Spleen (tissue), 11 donors: Measurements from ENCODE around the gene DDX54. TPM values are rescaled to one million over a fixed set of nuclear protein-coding genes. Genes with fewer than 3 reads are reported as not detected.
"Not testable (repeated sequence)": the region's sequence is repeated elsewhere in the genome, so short reads cannot be mapped to it uniquely, and the experiment has no call there.

Source experiments
- DNase-seq: peaks from one replicate; pipeline ENCODE4 v3.0.0-alpha.2; 2020
- H3K27ac ChIP-seq, 8 donors: fragments of 200-600 bp; sonication (generic) in 7 of 8; 1 replicate in 4 of 8; 2 replicates in 4 of 8; pipeline versions ENCODE4 v1.5.0 to v1.8.0; 2016 to 2021; ENCODE audit warnings: inconsistent platforms in 4 of 8, mild to moderate bottlenecking in 4 of 8, moderate library complexity in 1 of 8
- H3K27me3 ChIP-seq, 7 donors: fragments of 200-600 bp; sonication (generic) in 6 of 7; replicated peaks in 1 of 7; 1 replicate in 4 of 7; 2 replicates in 3 of 7; pipeline versions ENCODE4 v1.5.0 to v1.8.0; 2016 to 2021; ENCODE audit warnings: inconsistent platforms in 3 of 7, mild to moderate bottlenecking in 1 of 7
- H3K36me3 ChIP-seq, 6 donors: fragments of 200-600 bp; sonication (generic) in 5 of 6; 1 replicate in 4 of 6; 2 replicates in 2 of 6; pipeline versions ENCODE4 v1.5.0 to v1.8.0; 2016 to 2021; ENCODE audit warnings: inconsistent platforms in 2 of 6
- H3K4me1 ChIP-seq, 6 donors: fragments of 200-600 bp; sonication (generic) in 5 of 6; 1 replicate in 3 of 6; 2 replicates in 3 of 6; pipeline versions ENCODE4 v1.5.0 to v1.8.0; 2016 to 2021; ENCODE audit warnings: inconsistent platforms in 3 of 6
- H3K4me3 ChIP-seq, 8 donors: fragments of 200-600 bp; sonication (generic) in 7 of 8; 1 replicate in 4 of 8; 2 replicates in 4 of 8; pipeline versions ENCODE4 v1.5.0 to v1.8.0; 2016 to 2021; ENCODE audit warnings: inconsistent platforms in 4 of 8, mild to moderate bottlenecking in 4 of 8, moderate library complexity in 2 of 8
- H3K9me3 ChIP-seq, 8 donors: fragments of 200-600 bp; sonication (generic) in 7 of 8; 1 replicate in 4 of 8; 2 replicates in 4 of 8; pipeline versions ENCODE4 v1.5.0 to v1.8.0; 2016 to 2021; ENCODE audit warnings: inconsistent platforms in 4 of 8
- POLR2A ChIP-seq, 3 donors: fragments of 450-650 bp; IDR thresholded peaks; one replicate each; pipeline ENCODE4 v1.5.1; 2017; ENCODE audit warnings: antibody characterized with exemption in 3 of 3, mild to moderate bottlenecking in 1 of 3
- POLR2AphosphoS5 ChIP-seq, 3 donors: sonication (generic); formaldehyde crosslinking; IDR thresholded peaks; one replicate each; pipeline ENCODE4 v1.5.1; 2017; ENCODE audit warnings: antibody characterized with exemption in 3 of 3
- WGBS, 5 donors: extraction: QIAGEN DNeasy Blood & Tissue Kit in 3 of 5; methylation state at CpG; one replicate each; pipeline versions ENCODE4 v1.1.5 to v1.1.7; 2013 to 2018; 5-methylcytosine and 5-hydroxymethylcytosine counted together
- intact Hi-C: fragments of 100-400 bp; cut with DNase I; formaldehyde crosslinking; loops from one replicate; pipeline ENCODE4 v1.15.0; 2023; ENCODE audit warnings: low total_unique reads
- polyA plus RNA-seq, 3 donors: library from polyadenylated mRNA; stranded (reverse); fragments of 200-250 nt; gene quantifications; one replicate each; pipeline ENCODE4 v1.2.1, GENCODE V29; 2013
- total RNA-seq, 7 donors: library from RNA; depleted of rRNA in 3 of 7; stranded (reverse); fragments of >200 nt in 3 of 7; fragmentation: NEBNext Ultra II Directional in 4 of 7; extraction: Animal tissue kit (Norgen Biotek cat#: 25700) in 4 of 7; gene quantifications; one replicate each; pipeline versions ENCODE4 v1.1.0 to v1.2.1, GENCODE V29; 2016 to 2021
- TF ChIP-seq, protein P1 (sequence below), 11 experiments: fragments of 200-600 bp in 7 of 11; fragments of 450-650 bp in 4 of 11; sonication (generic) in 4 of 11; IDR thresholded peaks in 8 of 11; conservative IDR thresholded peaks in 3 of 11; 1 replicate in 7 of 11; 2 replicates in 4 of 11; pipeline versions ENCODE4 v1.4.0 to v1.8.0; 2016 to 2021; ENCODE audit warnings: antibody characterized with exemption in 11 of 11, inconsistent platforms in 4 of 11, mild to moderate bottlenecking in 1 of 11
- donor health status: healthy with polysubstance abuse.
- donor health status: DM: no; HTN: no; CAD: no; lungs with moderate emphysema.
- donor health status: DM: no; HTN: no; CAD: no.
- donor health status: Bipolar disorder and iron deficiency.
- donor health status: healthy.
- donor health status: DM: no; HTN: no; CAD: no.
- donor health status: DM: yes; HTN: yes; CAD: no.

DDX54 gene
- total and polyA plus RNA-seq, 10 donors, result 44.4 to 80.3 (median 60.3) TPM

DNA sequence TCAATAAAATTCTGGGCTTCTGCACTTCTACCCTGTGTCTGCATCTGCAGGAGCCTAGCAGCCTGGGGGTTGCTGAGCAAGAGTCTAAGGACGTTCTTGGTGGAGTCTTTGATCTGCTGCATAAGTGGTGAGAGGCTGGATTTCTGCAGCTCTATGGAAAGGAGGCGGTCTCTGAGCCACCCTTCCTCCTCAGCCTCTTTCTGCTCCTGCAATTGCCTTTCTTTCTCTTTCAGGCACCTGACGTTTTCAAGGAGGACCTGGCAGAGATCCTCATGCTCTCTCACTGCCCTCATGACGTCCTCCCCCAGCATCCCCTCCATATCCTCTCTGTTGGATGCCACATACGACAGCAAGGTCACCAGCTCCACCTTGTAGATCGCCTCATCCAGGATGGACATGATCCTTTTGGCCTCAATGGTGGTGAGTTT is 22.3 kb upstream of the DDX54 start:
- 30 to 48% (median 38%) methylated on average over 6 of the region's 6 CpGs for WGBS, 5 donors
- no peaks in the 10 kb centered on the region for H3K36me3 ChIP-seq
- H3K4me3 ChIP-seq, result peak overlapping the region in 1 of 8 donors; percentile 27
- H3K27me3 ChIP-seq, result no peaks in the 10 kb centered on the region
- peaks cover 27 to 90% (median 53%) of the 10 kb centered on the region in 6 donors for H3K4me1 ChIP-seq
- peak overlapping the region; percentile 72 to 87 (median 85) for H3K27ac ChIP-seq
- DNase-seq, result no peak
- intact Hi-C loops, result no loop called here
- TF ChIP-seq POLR2A (IDR thresholded peaks at IDR 0.05) (no peak), POLR2AphosphoS5 (IDR thresholded peaks at IDR 0.05) (no peak)
- TF ChIP-seq, protein P1, sequence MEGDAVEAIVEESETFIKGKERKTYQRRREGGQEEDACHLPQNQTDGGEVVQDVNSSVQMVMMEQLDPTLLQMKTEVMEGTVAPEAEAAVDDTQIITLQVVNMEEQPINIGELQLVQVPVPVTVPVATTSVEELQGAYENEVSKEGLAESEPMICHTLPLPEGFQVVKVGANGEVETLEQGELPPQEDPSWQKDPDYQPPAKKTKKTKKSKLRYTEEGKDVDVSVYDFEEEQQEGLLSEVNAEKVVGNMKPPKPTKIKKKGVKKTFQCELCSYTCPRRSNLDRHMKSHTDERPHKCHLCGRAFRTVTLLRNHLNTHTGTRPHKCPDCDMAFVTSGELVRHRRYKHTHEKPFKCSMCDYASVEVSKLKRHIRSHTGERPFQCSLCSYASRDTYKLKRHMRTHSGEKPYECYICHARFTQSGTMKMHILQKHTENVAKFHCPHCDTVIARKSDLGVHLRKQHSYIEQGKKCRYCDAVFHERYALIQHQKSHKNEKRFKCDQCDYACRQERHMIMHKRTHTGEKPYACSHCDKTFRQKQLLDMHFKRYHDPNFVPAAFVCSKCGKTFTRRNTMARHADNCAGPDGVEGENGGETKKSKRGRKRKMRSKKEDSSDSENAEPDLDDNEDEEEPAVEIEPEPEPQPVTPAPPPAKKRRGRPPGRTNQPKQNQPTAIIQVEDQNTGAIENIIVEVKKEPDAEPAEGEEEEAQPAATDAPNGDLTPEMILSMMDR (IDR thresholded peaks at IDR 0.05 in 8 of 11, conservative IDR thresholded peaks at IDR 0.05 in 3 of 11), result no peak
- H3K9me3 ChIP-seq, result no peaks in the 10 kb centered on the region

GRCh38 chr12:113206802-113207201 is 21.5 kb upstream of the DDX54 start:
- H3K27ac ChIP-seq, result peak overlapping the region in 1 of 8 donors; percentile 86
- H3K9me3 ChIP-seq, H3K27me3 ChIP-seq, intact Hi-C loops, H3K36me3 ChIP-seq, DNase-seq, H3K4me3 ChIP-seq: not testable (repeated sequence)
- 95 to 97% (median 96%) methylated on average over 5 of the region's 5 CpGs for WGBS, 5 donors
- H3K4me1 ChIP-seq, result peaks cover 27 to 91% (median 54%) of the 10 kb centered on the region in 6 donors

- Histone ChIP-seq H3K27ac (peak overlapping the region in 3 of 8 donors; percentile 6 to 26 (median 21)), H3K4me3 (no peak overlapping the region), H3K36me3 (no peaks in the 10 kb centered on the region), H3K9me3 (no peaks in the 10 kb centered on the region), H3K4me1 (peaks cover 22 to 91% (median 43%) of the 10 kb centered on the region in 6 donors), H3K27me3 (no peaks in the 10 kb centered on the region)
- no peak for DNase-seq
- WGBS, 5 donors, result 81 to 90% (median 82%) methylated on average over 3 of the region's 3 CpGs
- intact Hi-C loops, result no loop called here
- TF ChIP-seq, protein P1 (IDR thresholded peaks at IDR 0.05 in 8 of 11, conservative IDR thresholded peaks at IDR 0.05 in 3 of 11), result no peak
- TF ChIP-seq POLR2AphosphoS5 (IDR thresholded peaks at IDR 0.05) (no peak), POLR2A (IDR thresholded peaks at IDR 0.05) (no peak)
These were observed 19.5 kb upstream of the DDX54 start for GRCh38 chr12:113204804-113205203.

GRCh38 chr12:113203852-113204760 is 18.8 kb upstream of the DDX54 start:
- 76 to 87% (median 78%) methylated on average over 8 of the region's 8 CpGs for WGBS, 5 donors
- DNase-seq, result no peak
- Histone ChIP-seq H3K4me3 (no peak overlapping the region), H3K36me3 (no peaks in the 10 kb centered on the region), H3K27ac (peak overlapping the region in 3 of 8 donors; percentile 6 to 26 (median 21)), H3K9me3 (no peaks in the 10 kb centered on the region), H3K4me1 (peaks cover 17 to 85% (median 36%) of the 10 kb centered on the region in 6 donors), H3K27me3 (no peaks in the 10 kb centered on the region)
- intact Hi-C loops, result no loop called here
- TF ChIP-seq POLR2A (IDR thresholded peaks at IDR 0.05) (no peak), POLR2AphosphoS5 (IDR thresholded peaks at IDR 0.05) (no peak)
- TF ChIP-seq, protein P1 (IDR thresholded peaks at IDR 0.05 in 8 of 11, conservative IDR thresholded peaks at IDR 0.05 in 3 of 11), result no peak
